ENCODE measurements around the gene ZBTB20. TPM values are rescaled to one million over a fixed set of nuclear protein-coding genes. Genes with fewer than 3 reads are reported as not detected.

The ZBTB20 gene
- total and polyA plus RNA-seq, 5 donors from 2014 or later = 10.1 to 58.2 (median 13.2) TPM

DNA sequence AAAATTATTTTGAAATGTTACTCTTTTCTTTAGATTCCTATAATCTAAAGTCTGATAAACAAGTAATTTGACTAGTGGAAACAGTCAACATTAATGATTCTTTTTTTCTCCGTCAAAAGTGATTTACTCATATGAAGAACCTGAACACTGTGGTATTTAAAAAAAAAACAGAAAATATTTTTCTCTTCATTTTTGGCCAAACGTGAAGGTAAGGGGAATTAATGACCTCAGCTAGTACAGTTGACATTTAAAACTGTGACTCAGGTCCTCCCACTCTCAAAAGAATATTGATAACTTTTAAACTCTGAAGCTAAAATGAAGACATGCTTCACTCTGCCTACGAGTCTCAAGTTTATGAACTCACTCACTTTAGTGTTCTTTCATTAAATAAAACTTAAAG, 818.7 kb downstream of the ZBTB20 start:
- Histone ChIP-seq H3K27me3 (ENCODE audit: control insufficient read depth, insufficient read depth, low read length) (no peaks in the 10 kb centered on the region), H3K4me3 (ENCODE audit: low read depth, low read length) (peak overlapping the region; percentile 77), H3K27ac (ENCODE audit: insufficient read depth, low read length, poor library complexity, severe bottlenecking) (peak overlapping the region; percentile 81), H3K9me3 (ENCODE audit: control insufficient read depth in 2 of 2, low read length in 2 of 2) (no peaks in the 10 kb centered on the region), H3K4me1 (ENCODE audit: control insufficient read depth, insufficient read depth, low read length, poor library complexity, severe bottlenecking) (peaks cover 94% of the 10 kb centered on the region), H3K36me3 (ENCODE audit: control insufficient read depth, insufficient read depth, low read length) (no peaks in the 10 kb centered on the region)
- Mint-ChIP-seq H3K9me3 (peaks cover 0 to 4% (median 0%) of the 10 kb centered on the region in 7 donors), H3K27me3 (no peaks in the 10 kb centered on the region), H3K4me1 (peaks cover 69 to 94% (median 82%) of the 10 kb centered on the region in 4 donors), H3K27ac (peak overlapping the region; percentile 62 to 89 (median 87)), H3K4me3 (peak overlapping the region; percentile 42 to 68 (median 62)), H3K36me3 (peaks cover 6% of the 10 kb centered on the region)
- ATAC-seq (ENCODE audit: low read depth in 2 of 2) = peak; percentile 17 to 19
- DNase-seq = peak in 1 of 3 donors; percentile 61

DNA sequence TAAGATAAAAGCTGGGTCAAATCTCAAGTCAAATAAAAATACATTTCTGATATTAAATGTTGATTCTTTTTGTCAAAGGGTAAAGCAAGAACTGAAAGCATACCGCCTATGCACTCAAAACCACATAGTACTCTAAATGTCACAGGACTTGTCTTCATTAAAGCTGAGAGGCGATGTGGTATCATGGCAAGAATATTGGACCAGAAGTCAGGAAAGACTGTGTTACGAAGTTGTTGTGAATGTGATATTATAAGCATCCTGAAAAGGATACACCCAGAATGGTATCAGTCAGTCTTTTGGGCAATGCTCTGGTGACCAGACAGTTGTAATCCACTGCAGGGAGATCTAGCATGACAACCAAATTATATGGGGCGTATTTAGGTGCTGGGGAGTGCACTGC, 819.4 kb downstream of the ZBTB20 start:
- Histone ChIP-seq H3K27ac (ENCODE audit: insufficient read depth, low read length, poor library complexity, severe bottlenecking) (peak overlapping the region; percentile 81), H3K4me3 (ENCODE audit: low read depth, low read length) (peak overlapping the region; percentile 77), H3K4me1 (ENCODE audit: control insufficient read depth, insufficient read depth, low read length, poor library complexity, severe bottlenecking) (peaks cover 94% of the 10 kb centered on the region), H3K9me3 (ENCODE audit: control insufficient read depth in 2 of 2, low read length in 2 of 2) (no peaks in the 10 kb centered on the region), H3K36me3 (ENCODE audit: control insufficient read depth, insufficient read depth, low read length) (no peaks in the 10 kb centered on the region), H3K27me3 (ENCODE audit: control insufficient read depth, insufficient read depth, low read length) (no peaks in the 10 kb centered on the region)
- H3K27me3 Mint-ChIP-seq = no peaks in the 10 kb centered on the region
- H3K9me3 Mint-ChIP-seq = peaks cover 0 to 4% (median 0%) of the 10 kb centered on the region in 7 donors
- peak in 1 of 3 donors; percentile 66 for DNase-seq
- no peak for ATAC-seq (ENCODE audit: low read depth in 2 of 2)
- peaks cover 70 to 93% (median 83%) of the 10 kb centered on the region in 4 donors for H3K4me1 Mint-ChIP-seq
- H3K4me3 Mint-ChIP-seq = peak overlapping the region; percentile 7 to 69 (median 51)
- H3K36me3 Mint-ChIP-seq = peaks cover 6% of the 10 kb centered on the region
- H3K27ac Mint-ChIP-seq = peak overlapping the region; percentile 80 to 97 (median 87)

DNA sequence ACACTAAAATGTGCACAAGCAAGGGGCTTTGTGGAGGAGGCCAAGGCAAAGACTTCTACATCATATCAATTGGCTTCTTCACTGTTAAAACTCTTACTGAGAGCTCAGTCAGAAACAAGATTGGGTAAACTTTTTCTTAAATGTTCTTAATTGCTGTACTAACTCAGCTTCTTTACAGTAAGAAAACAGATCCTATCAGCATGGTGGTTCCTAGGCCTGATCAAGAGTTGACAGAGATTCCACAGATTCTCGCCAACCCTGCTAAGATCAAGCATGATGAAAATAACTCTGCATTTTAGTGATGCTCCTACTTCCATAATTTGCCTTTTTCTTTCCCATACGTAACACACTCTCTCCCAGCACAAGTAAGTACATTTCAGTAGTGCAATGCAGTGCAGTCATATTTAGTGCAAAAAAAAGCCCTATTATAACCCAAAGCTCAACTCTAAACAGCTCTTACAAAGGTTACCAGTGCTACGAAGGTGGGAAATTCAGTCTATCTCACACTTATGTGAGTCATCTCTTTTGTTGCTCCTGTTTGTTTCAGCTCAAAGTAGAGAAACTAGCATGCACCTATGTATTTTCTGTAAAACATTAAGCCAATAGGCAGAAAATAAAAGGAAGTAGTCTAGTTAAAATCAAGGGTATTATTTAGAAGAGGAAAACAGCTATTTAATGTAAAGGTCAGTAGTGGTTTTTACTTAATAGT, 823.4 kb downstream of the ZBTB20 start:
- H3K9me3 Mint-ChIP-seq = peaks cover 0 to 4% (median 0%) of the 10 kb centered on the region in 7 donors
- H3K4me1 ChIP-seq (ENCODE audit: control insufficient read depth, insufficient read depth, low read length, poor library complexity, severe bottlenecking) = peaks cover 99% of the 10 kb centered on the region
- no peaks in the 10 kb centered on the region for H3K27me3 ChIP-seq (ENCODE audit: control insufficient read depth, insufficient read depth, low read length)
- no peaks in the 10 kb centered on the region for H3K36me3 ChIP-seq (ENCODE audit: control insufficient read depth, insufficient read depth, low read length)
- peak overlapping the region; percentile 17 to 86 (median 68) for H3K4me3 Mint-ChIP-seq
- peak overlapping the region; percentile 81 for H3K27ac ChIP-seq (ENCODE audit: insufficient read depth, low read length, poor library complexity, severe bottlenecking)
- H3K4me3 ChIP-seq (ENCODE audit: low read depth, low read length) = peak overlapping the region; percentile 66
- peak overlapping the region; percentile 84 to 97 (median 87) for H3K27ac Mint-ChIP-seq
- ATAC-seq (ENCODE audit: low read depth in 2 of 2) (peak; percentile 74 to 78), DNase-seq (peak in 1 of 3 donors; percentile 70)
- H3K27me3 Mint-ChIP-seq = no peaks in the 10 kb centered on the region
- H3K9me3 ChIP-seq (ENCODE audit: control insufficient read depth in 2 of 2, low read length in 2 of 2) = no peaks in the 10 kb centered on the region
- peaks cover 44 to 92% (median 80%) of the 10 kb centered on the region in 4 donors for H3K4me1 Mint-ChIP-seq
- peaks cover 7% of the 10 kb centered on the region for H3K36me3 Mint-ChIP-seq

DNA sequence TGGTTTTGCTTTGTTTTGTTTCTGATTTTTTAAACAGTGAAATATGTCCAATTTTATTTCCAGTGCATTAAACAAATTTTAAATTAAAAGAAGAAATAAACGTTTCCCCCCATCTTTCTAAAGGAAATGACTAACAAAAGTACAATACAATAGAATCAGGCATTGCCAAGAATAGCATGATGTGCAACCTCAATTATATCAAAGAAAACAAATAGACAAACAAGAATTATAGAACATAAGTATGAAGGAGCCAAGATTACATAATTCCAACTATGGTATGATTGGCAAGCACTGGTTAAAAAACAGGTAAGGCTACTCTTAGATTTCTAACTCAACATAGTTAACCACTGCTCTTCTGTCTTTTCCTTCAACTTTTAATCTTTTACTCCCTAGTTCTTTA, 826.8 kb downstream of the ZBTB20 start:
- Histone ChIP-seq H3K36me3 (ENCODE audit: control insufficient read depth, insufficient read depth, low read length) (no peaks in the 10 kb centered on the region), H3K4me3 (ENCODE audit: low read depth, low read length) (peak overlapping the region; percentile 35), H3K27me3 (ENCODE audit: control insufficient read depth, insufficient read depth, low read length) (no peaks in the 10 kb centered on the region), H3K9me3 (ENCODE audit: control insufficient read depth in 2 of 2, low read length in 2 of 2) (no peaks in the 10 kb centered on the region), H3K4me1 (ENCODE audit: control insufficient read depth, insufficient read depth, low read length, poor library complexity, severe bottlenecking) (peaks cover 99% of the 10 kb centered on the region), H3K27ac (ENCODE audit: insufficient read depth, low read length, poor library complexity, severe bottlenecking) (peak overlapping the region; percentile 81)
- H3K9me3 Mint-ChIP-seq = no peaks in the 10 kb centered on the region
- no peaks in the 10 kb centered on the region for H3K27me3 Mint-ChIP-seq
- H3K36me3 Mint-ChIP-seq = peaks cover 7% of the 10 kb centered on the region
- H3K27ac Mint-ChIP-seq = peak overlapping the region in 1 of 3 donors; percentile 62
- DNase-seq (no peak), ATAC-seq (ENCODE audit: low read depth in 2 of 2) (no peak)
- H3K4me3 Mint-ChIP-seq = peak overlapping the region in 1 of 4 donors; percentile 27
- H3K4me1 Mint-ChIP-seq = peaks cover 38 to 94% (median 85%) of the 10 kb centered on the region in 4 donors

DNA sequence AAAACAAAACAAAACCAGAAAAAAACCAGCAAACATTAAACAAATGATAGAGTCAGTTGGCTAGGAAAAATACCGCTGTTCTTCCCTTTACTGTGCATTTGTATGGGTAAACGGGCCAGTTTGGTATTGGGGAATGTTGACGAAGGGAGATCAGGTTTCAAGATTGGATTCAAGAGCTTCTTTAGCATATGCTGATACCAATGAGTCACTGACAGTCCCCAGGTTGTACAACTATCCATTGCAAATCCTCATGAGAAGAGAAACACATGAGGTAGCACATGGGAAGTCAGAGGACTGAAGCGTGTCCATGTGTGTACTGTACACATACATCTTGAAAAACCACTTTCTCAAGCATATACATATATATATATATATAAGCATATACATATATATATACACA, 827.6 kb downstream of the ZBTB20 start:
- H3K9me3 ChIP-seq (ENCODE audit: control insufficient read depth in 2 of 2, low read length in 2 of 2) = no peaks in the 10 kb centered on the region
- Mint-ChIP-seq H3K27me3 (no peaks in the 10 kb centered on the region), H3K27ac (peak overlapping the region in 2 of 3 donors; percentile 38 to 92), H3K4me3 (peak overlapping the region in 3 of 4 donors; percentile 8 to 56 (median 21)), H3K9me3 (no peaks in the 10 kb centered on the region), H3K4me1 (peaks cover 36 to 94% (median 85%) of the 10 kb centered on the region in 4 donors), H3K36me3 (peaks cover 7% of the 10 kb centered on the region)
- peaks cover 99% of the 10 kb centered on the region for H3K4me1 ChIP-seq (ENCODE audit: control insufficient read depth, insufficient read depth, low read length, poor library complexity, severe bottlenecking)
- ATAC-seq (ENCODE audit: low read depth in 2 of 2) (no peak), DNase-seq (no peak)
- H3K27me3 ChIP-seq (ENCODE audit: control insufficient read depth, insufficient read depth, low read length) = no peaks in the 10 kb centered on the region
- no peak overlapping the region for H3K27ac ChIP-seq (ENCODE audit: insufficient read depth, low read length, poor library complexity, severe bottlenecking)
- H3K4me3 ChIP-seq (ENCODE audit: low read depth, low read length) = peak overlapping the region; percentile 17
- H3K36me3 ChIP-seq (ENCODE audit: control insufficient read depth, insufficient read depth, low read length) = no peaks in the 10 kb centered on the region

DNA sequence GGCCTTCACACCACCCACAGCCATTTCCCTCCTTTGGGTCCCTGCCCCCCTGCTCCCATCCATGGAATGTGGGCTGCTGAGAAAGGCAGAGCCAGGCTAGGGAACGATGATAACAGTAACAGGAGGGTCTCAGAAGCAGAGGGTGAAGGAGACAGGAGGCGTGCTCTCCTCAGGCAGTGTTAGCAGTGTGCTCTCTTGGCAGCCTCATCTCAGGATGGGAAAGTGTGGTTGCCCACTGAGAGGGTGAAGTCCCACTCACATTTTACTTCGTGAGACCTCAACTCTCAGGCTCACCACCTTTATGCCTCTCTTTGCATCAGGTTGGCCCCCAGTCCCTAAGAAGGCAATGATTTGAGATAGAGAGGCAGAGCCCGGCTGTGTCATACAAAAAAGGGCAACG, 828.8 kb downstream of the ZBTB20 start:
- ATAC-seq (ENCODE audit: low read depth in 2 of 2) = no peak

DNA sequence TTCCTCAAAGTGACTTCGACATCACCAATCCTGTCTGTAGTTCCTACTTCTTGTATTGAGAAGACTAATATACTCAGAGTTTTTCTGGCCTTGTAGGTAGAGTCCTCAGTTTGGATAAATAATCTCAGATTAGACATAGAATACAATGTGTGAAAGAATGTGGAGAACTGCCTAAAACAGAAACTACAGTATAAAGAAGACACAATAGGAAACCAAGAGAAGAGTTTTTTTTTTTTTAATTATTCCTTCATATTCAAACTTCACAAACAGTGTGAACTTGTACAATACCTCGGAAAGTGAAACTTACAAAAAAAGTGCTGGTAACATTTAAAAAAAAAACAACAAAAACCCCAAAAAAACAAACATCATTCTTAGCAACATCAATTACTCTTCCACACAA, 832.8 kb downstream of the ZBTB20 start:
- H3K4me1 Mint-ChIP-seq = peaks cover 36 to 94% (median 80%) of the 10 kb centered on the region in 4 donors
- peak overlapping the region; percentile 82 to 97 (median 92) for H3K27ac Mint-ChIP-seq
- DNase-seq (no peak), ATAC-seq (ENCODE audit: low read depth in 2 of 2) (no peak)
- H3K36me3 Mint-ChIP-seq = peaks cover 29% of the 10 kb centered on the region
- H3K36me3 ChIP-seq (ENCODE audit: control insufficient read depth, insufficient read depth, low read length) = peaks cover 16% of the 10 kb centered on the region
- H3K27me3 ChIP-seq (ENCODE audit: control insufficient read depth, insufficient read depth, low read length) = no peaks in the 10 kb centered on the region
- peaks cover 82% of the 10 kb centered on the region for H3K4me1 ChIP-seq (ENCODE audit: control insufficient read depth, insufficient read depth, low read length, poor library complexity, severe bottlenecking)
- H3K4me3 ChIP-seq (ENCODE audit: low read depth, low read length) = peak overlapping the region; percentile 49
- H3K27me3 Mint-ChIP-seq = no peaks in the 10 kb centered on the region
- H3K9me3 ChIP-seq (ENCODE audit: control insufficient read depth in 2 of 2, low read length in 2 of 2) = no peaks in the 10 kb centered on the region
- H3K4me3 Mint-ChIP-seq = peak overlapping the region in 3 of 4 donors; percentile 60 to 74 (median 66)
- H3K27ac ChIP-seq (ENCODE audit: insufficient read depth, low read length, poor library complexity, severe bottlenecking) = peak overlapping the region; percentile 96
- H3K9me3 Mint-ChIP-seq = peaks cover 0 to 1% (median 0%) of the 10 kb centered on the region in 7 donors

More for the DNA sequence above, 828.8 kb downstream of the ZBTB20 start:
- peak overlapping the region; percentile 96 for H3K27ac ChIP-seq (ENCODE audit: insufficient read depth, low read length, poor library complexity, severe bottlenecking)
- Mint-ChIP-seq H3K4me3 (peak overlapping the region; percentile 28 to 79 (median 52)), H3K27ac (peak overlapping the region; percentile 85 to 99 (median 92)), H3K9me3 (no peaks in the 10 kb centered on the region), H3K27me3 (no peaks in the 10 kb centered on the region), H3K4me1 (peaks cover 36 to 94% (median 85%) of the 10 kb centered on the region in 4 donors), H3K36me3 (peaks cover 14% of the 10 kb centered on the region)
- no peak for DNase-seq
- H3K9me3 ChIP-seq (ENCODE audit: control insufficient read depth in 2 of 2, low read length in 2 of 2) = no peaks in the 10 kb centered on the region
- peaks cover 2% of the 10 kb centered on the region for H3K36me3 ChIP-seq (ENCODE audit: control insufficient read depth, insufficient read depth, low read length)
- peak overlapping the region; percentile 61 for H3K4me3 ChIP-seq (ENCODE audit: low read depth, low read length)
- peaks cover 98% of the 10 kb centered on the region for H3K4me1 ChIP-seq (ENCODE audit: control insufficient read depth, insufficient read depth, low read length, poor library complexity, severe bottlenecking)
- no peaks in the 10 kb centered on the region for H3K27me3 ChIP-seq (ENCODE audit: control insufficient read depth, insufficient read depth, low read length)

Data from CD4-positive, CD25-positive, alpha-beta regulatory T cell (primary cell).